ENCODE data around the gene ADGRL2.

GRCh38 chr1:81851217-81851616, 50.5 kb downstream of the ADGRL2 start:
- TF ChIP-seq YY1 (IDR thresholded peaks at IDR 0.05; ENCODE audit: insufficient read depth, insufficient read length) (no peak), SUZ12 (IDR thresholded peaks at IDR 0.05; ENCODE audit: extremely low read depth, insufficient read depth, insufficient read length) (no peak)

Data from NT2/D1 (cell line).